GM19351 (cell line): Measurements from ENCODE around the gene PSMD13.
"Not testable (repeated sequence)": the region's sequence is repeated elsewhere in the genome, so short reads cannot be mapped to it uniquely, and the experiment has no call there.

Experiments
- ATAC-seq: cut with Tn5 transposase; IDR thresholded peaks from one replicate; pipeline ENCODE4 v1.9.1; 2021; ENCODE audit warnings: mild to moderate bottlenecking, moderate library complexity; ENCODE audit not compliant: unreplicated experiment

Gene PSMD13

DNA sequence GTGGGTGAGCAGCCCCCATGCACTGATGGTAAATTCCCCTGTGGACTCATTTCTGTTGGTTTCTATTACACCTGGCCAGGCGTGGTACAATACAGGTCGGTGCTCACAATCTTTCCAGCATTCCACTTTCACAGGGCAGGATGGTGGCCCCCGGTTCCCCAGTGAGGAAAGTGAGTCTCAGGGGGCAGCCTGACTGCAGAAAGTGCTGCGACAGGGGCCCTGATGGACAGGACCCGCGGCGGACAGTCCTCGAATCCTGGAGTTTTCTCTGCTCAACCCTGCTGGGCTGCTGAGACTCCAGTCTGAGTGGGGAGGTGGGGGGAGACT is 49.1 kb downstream of the PSMD13 start:
- ATAC-seq: no peak

DNA sequence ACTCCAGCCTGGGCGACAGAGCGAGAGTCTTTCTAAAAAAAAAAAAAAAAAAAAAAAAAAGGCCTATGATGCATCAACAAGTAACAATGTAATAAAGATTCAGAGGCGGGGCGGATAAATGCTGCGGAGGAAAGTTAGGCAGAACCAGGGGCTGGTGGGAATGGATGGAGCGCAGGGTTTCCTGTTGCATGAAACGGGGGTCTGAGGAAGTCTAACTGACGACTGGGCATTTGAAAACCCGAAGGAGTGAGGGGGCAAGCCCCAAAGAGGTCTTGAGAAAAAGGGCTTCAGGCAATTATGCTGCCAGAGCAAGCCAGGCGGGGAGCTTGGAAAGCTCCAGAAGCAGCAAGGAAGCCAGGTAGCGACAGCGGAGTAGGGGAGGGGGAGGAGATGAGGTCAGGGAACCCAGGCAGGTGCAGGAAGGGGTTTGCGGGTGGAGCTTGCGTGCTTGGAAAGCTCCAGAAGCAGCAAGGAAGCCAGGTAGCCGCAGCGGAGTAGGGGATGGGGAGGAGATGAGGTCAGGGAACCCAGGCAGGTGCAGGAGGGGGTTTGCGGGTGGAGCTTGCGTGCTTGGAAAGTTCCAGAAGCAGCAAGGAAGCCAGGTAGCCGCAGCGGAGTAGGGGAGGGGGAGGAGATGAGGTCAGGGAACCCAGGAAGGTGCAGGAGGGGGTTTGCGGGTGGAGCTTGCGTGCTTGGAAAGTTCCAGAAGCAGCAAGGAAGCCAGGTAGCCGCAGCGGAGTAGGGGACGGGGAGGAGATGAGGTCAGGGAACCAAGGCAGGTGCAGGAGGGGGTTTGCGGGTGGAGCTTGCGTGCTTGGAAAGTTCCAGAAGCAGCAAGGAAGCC is 50.4 kb downstream of the PSMD13 start:
- not testable (repeated sequence) for ATAC-seq

DNA sequence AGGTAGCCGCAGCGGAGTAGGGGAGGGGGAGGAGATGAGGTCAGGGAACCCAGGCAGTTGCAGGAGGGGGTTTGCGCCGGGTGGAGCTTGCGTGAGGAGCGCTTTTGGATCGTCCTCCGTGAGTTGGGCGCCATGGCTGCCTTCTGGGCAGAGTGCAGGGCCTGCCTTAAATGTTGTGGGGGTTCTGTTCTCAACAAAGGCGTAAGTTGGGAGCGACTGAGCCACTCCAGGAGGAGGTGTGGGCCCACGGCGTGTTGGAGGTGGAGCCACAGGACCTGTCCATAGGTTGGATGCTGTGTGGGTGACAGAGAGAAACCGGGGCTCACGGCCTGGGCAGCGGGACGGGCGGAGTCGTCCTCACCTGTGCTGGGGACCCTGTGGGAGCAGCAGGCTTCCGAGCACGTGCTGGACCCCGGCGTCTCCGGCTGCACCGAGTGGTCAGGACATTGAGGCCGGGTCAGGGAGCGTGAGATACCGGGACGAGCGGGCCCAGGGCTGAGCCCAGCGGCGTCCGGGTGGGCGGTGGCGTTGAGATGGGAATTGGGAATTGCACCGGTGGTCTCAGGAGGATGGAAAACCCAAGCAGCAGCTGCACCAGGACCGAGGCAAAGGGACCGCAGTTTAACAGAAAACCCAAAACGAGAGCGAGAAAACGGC is 51.2 kb downstream of the PSMD13 start:
- ATAC-seq: no peak

DNA sequence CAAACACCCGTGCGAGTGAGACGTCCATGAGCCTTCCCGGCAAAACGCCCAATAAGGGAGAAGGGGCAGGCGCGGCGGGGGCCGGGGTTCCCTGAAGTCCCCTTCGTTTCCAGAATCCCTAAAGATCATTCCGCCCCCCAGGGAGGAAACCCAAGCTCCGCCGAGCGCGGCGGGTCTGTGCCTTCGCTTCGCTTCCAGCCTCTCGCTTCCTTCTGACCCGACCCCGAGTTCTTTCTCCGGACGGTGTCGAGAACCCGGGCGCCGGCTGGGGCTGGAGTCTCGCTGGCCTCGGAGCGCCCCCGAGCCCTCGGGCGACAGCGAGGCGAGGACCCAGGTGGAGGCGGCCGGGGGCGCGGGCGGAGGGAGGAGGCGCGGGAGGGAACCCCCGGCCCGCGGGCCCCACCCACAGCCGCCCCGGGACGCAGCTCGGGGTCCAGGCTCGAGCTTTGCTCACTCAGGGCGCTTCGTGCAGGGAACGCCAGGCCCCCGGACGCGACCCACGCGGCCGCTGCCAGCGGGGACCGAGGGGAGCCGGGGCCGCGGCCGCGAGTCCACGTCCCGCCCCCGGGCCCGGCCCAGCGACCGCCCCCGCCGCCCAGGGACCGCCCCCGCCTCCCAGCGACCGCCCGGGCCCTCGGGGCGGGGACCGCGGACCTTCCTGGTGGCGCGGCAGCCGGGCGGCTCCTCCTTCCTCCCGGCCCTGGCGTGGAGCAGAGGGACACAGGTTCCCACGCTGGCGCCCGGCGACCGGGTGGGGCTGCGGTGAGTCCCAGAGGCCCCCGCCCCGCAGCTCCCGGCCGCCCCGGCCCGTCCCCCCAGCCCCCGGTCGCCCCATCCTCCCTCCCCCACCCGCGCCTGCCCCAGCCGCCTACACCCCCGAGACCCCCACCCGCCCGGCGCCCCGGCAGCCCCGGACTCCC is 52.0 kb downstream of the PSMD13 start, which contains the start of gene PGGHG:
Gene PGGHG, plus strand, starts transcription at position 649 of the 920 bp plus-strand sequence. CDS start 691 bp downstream, outside the sequence.
- no peak for ATAC-seq

DNA sequence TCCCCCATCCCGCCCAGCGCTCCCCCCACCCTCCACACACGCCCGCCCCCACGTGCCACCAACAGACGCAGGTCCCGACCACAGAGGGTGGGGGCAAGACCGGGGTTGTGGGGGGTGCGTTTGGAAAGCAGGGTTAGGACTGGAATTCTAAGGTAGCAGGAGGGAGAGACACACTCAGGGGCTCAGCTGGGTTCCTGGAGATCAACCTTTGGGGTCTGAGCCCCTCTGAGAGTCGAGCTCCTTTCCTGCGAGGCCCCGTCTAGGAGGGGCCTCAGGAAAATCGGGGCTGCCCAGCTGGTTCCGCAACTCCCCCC is 52.6 kb downstream of the PSMD13 start:
- no peak for ATAC-seq

DNA sequence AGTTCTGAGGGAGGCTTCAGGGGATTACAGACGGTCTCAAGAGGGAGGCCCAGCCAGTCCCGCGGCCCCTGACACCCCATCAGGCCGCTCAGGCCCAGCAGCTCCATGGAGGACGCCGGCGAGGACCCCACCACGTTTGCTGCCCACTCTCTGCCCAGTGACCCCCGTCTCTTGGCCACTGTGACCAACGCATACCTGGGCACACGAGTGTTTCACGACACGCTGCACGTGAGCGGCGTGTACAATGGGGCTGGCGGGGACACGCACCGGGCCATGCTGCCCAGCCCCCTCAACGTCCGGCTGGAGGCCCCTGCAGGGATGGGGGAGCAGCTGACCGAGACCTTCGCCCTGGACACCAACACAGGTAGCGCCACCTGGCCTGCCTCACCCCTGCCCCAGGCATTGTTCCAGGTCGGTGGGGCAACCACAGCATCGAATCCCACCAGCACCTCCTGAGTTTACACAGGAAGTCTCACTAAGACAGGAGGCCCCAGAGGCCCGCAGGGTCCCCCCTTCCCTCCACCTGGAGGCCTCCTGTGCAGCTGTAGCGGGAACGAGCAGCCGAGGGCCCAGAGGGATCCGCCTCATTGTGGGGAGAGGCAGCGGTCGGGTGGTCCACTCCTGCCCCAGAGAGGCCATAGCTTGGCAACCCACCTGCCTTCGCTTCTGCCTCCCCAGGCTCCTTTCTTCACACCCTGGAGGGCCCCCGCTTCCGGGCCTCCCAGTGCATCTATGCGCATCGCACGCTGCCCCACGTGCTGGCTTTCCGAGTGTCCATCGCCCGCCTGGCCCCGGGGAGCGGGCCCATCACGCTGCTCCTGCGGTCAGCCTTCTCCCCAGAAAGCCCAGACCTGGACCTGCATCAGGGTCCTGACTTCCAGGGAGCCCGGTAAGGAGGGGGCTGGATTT is 53.2 kb downstream of the PSMD13 start:
- no peak for ATAC-seq

DNA sequence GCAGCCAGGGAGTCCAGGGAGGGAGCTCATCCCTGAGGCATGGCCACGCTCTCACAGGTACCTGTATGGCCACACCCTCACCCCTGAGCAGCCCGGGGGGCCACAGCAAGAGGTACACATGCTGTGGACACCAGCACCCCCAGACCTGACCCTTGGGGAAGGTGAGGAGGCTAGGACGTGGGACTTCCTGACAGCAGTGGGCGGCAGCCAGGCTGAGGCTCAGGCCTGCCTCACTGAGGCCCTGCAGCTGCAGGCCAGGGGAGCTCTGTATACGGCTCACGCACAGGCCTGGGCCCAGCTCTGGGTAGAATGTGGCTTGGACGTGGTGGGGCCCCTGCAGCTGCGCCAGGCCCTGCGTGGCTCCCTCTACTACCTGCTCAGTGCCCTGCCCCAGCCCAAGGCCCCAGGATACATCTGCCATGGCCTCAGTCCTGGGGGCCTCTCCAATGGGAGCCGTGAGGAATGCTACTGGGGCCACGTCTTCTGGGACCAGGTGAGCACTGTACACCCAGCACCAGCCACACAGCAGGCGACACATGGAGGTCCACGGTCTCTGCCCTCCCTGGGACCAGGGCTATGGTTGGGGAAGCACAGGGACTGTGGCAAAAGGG is 54.0 kb downstream of the PSMD13 start:
- ATAC-seq: no peak

DNA sequence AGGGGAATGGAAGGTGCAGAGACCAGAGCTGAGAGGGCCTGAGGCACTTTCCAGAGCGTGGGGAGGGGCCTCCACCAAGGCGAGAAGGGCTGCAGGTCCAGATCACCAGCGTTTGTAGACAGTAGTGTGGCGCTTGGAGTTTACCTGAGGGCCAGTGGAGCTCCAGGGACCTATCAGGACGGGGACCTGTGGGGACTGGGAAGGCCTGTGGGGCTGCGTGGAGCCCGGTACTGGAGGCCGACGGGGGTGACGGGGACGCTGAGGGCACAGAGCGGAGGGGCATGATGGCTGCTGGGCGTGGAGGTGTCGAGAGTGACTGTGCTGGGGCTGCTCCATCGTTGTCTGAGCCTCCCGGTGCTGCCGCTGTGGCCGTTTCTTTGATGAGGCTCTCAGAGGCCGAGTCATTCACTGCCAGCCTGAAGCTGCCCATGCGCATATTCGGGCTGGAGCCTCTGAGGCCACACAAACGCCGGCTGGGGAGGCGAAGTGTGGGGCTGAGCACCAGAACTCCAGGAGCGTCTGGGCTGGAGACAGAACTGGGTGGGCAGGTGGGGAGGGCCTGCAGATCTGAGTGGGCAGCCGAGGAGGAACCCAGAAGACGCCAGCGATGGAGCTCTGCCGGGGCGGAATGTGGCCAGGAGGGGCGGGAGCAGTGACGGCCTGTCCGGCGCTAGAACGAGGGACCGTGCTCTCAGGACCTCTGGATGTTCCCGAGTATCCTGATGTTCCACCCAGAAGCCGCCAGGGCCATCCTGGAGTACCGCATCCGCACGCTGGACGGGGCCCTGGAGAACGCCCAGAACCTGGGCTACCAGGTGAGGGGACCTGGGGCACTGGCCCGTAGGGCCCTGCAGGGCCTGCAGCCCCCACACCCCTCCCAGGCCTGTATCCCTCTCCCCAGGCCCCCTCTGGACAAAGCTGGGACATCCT is 54.8 kb downstream of the PSMD13 start:
- no peak for ATAC-seq

DNA sequence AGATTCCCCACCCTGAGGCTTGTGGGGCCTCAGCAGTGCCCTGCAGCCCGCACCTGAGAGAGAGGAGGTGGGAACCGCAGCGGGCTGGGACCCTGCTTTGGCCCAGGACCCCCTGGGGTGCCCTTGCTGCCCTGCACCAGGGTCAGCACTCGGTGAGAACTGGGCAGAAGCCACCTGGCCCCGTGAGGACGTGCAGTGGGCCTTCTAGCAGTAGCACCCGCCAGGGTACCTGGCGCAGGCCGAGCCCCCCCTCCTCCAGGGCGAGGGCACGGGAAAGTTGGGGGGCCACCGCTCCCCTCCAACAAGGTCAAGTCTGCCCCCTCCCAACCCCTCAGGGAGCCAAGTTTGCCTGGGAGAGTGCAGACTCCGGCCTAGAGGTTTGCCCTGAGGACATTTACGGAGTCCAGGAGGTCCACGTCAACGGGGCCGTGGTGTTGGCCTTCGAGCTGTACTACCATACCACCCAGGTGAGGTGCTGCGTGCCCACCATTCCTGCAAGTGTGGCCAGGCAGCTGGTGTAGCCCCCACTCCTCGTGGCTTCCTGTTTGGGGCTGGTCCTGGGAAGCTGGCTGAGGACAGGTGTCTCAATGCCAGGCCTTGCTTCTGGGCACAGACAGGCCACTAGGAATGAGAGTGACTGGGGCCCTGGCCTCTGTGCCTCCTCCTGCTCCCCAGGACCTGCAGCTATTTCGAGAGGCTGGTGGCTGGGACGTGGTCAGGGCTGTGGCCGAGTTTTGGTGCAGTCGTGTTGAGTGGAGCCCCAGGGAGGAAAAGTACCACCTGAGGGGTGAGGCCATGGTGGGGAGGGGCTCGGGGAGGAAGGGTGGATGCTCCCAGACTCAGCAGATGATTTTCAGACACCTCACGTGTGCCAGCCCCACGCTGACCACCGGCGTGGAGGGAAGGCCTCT is 55.7 kb downstream of the PSMD13 start:
- no peak for ATAC-seq

DNA sequence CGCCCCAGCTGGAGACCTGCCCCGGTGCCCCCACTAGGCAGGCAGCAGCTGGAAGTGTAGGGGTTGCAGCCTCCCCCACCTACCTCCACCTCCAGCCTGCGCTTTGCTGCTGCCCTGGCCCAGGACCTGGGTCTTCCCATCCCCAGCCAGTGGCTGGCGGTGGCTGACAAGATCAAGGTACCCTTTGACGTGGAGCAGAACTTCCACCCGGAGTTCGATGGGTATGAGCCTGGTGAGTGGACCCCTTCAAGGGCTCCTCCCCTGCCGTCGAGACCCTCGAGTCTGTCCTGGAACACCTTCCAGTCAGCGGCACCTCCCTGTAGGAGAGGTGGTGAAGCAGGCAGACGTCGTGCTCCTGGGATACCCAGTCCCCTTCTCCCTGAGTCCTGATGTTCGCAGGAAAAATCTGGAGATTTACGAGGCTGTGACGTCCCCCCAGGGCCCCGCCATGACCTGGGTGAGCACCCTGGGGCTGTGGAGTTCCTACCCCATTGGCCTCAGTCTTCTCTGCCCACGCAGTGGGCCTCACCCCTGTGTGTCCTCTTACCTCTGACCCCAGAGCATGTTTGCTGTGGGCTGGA is 56.6 kb downstream of the PSMD13 start:
- ATAC-seq: no peak

DNA sequence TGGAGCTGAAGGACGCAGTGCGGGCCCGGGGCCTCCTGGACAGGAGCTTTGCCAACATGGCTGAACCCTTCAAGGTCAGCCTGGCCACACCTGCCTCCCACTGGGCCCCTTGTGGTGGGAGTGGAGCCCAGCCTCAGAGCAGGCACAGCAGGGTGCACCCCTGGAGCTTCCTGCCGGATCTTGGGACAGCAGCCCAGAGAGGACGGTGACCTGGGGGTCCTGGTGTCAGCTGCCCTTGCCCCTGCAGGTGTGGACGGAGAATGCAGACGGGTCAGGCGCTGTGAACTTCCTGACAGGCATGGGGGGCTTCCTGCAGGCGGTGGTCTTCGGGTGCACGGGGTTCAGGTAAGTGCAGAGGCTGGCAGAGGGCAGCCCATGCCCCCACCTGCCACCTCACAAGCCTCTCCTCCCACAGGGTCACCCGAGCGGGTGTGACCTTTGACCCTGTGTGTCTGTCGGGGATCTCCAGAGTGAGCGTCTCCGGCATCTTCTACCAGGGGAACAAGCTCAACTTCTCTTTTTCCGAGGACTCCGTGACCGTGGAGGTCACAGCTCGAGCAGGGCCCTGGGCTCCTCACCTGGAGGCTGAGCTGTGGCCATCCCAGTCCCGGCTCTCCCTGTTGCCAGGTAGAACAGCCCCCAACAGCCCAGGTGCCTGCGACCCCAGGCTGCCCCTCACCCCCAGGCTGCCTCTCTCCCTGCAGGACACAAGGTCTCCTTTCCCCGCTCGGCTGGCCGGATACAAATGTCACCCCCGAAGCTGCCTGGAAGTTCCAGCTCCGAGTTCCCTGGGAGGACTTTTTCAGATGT is 57.3 kb downstream of the PSMD13 start:
- ATAC-seq: no peak

DNA sequence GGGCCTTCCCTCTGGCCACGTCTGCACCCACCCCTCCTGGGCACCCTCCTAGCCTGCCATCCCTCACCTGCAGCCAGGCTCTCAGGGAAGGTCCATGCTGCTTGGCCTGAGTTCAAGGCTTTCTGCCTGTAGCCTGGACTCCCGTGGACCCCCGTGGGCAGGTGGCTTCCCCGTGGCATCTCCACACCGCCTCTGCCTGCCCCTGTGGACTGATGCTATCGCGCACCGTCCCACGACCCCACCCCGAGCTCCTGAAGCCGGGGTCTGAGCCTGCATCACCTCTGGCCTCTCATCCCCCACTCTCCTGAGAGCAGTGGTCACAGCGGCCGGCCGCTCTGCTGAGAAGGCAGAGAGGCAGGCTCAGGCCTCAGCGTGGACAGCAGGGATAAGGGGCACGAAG is 58.0 kb downstream of the PSMD13 start:
- ATAC-seq: no peak

DNA sequence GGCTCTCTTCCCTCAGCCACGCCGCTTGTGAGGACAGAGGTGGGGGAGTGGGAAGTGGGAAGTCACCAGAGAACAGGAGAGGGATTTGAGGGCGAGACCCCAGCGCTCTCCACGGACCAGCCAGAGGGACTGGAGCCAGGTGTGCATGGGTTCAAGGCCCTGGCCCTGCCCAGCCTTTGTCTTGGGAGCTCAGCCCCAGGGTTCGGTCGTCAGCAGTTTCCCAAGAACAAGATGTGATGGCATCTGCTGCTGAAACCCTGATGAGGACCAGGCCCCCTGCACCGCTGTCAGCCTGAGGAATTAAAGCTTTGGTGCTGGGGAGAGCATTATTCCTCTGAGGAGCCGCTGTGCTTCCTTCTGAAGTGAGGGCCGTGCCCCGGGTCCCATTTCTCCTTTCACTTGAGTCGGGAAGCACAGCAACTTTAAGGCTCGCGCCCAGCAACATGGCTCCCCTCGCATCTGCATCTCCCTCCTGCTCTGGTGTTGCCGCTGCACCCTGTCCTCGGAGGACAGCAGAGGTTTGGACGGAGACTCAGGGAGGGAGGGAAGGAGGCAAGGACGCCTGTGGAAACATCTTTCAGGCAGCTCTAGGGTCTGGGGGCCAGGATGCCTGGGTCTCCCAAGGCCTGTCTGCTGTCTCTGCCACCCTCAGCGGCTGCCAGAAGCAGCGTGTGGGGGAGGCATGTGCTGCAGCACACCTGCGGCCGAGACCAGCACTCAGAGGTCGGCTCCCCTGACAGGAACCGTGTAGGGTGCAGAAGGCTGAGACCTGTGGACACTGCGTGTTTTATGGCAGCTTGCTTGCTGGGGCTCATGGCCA is 58.8 kb downstream of the PSMD13 start:
- ATAC-seq: no peak

DNA sequence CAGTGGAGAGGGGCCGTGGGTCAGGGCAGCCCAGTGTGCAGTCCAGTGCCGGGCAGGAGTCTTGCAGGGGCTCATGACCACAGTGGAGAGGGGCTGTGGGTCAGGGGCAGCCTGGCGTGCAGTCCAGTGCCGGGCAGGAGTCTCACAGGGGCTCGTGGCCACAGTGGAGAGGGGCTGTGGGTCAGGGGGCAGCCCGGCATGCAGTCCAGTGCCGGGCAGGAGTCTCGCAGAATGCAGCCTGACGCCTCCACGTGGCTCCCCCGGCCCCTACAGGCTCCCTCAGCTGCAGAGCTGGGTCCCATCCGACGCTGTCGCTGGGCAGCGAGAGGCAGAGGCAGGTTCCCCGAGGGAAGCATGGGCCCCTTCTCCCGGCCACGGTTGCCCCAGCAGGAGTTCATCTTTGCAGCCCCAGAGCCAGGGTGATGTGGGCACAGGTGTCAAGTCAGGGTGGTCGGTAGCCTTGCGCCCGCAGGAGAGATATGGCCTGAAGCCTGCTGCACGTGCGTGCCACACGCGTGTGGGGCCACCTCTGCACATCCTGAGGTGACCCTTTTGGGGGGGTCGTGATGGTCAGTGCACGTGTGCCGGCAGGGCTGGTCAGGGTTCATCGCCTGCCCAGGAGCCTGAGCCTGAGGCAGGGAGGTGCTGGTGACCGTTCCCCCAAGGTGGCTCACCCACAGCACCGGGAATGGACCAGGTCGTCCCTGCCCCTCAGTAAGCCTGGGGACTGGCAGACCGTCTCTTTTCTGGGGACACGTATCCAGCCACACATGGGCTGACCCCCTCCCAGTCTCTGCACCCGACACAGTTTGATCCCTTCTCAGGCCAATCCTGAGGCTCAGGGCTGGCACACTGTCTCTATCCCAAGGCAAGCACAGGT is 59.6 kb downstream of the PSMD13 start:
- ATAC-seq: no peak

DNA sequence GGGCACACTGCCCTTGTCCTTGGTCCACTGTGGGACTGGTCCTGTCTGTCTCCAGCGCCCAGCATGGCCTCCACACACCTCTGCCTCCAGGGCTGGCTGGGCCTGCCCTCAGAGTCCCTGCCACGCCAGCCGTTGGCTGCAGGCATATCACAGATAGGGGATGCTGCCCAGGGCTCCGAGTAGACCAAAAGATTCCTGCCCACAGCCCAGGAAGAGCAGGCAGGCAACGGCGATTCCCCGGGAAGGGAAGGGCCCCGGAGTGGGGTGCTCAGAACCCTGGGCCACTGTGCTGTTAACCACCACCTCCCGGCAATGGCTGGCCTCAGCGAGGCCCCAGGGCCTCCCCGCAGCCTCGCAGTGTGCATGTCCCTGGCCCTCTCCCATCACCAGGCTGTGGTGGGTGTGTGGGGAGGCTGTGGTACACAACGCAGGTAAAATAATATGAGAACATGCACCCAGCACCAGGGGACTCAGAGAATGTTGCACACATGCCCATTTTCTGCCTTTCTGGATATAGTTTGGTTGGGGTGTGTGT is 60.3 kb downstream of the PSMD13 start:
- no peak for ATAC-seq
